Left lobe of liver (tissue), 2 donors: ENCODE results near the gene FAM219B. TPM values are rescaled to one million over a fixed set of nuclear protein-coding genes. Genes with fewer than 3 reads are reported as not detected.
"Not testable (repeated sequence)": the region's sequence is repeated elsewhere in the genome, so short reads cannot be mapped to it uniquely, and the experiment has no call there.

Experiments
- ATAC-seq: fragments of 200-7000 bp; cut with Tn5 transposase; one replicate; pipeline ENCODE4 v1.9.1; 2020; ENCODE audit warnings: mild to moderate bottlenecking, moderate library complexity
- DNase-seq: peaks from one replicate; pipeline ENCODE4 v3.0.0-alpha.2; 2020; ENCODE audit warnings: low spot score
- total RNA-seq: library from RNA; stranded (reverse); gene quantifications from one replicate; pipeline ENCODE4 v1.2.1, GENCODE V29; 2021
- donor health status: DM: no; HTN: no; CAD: no; lungs with moderate emphysema.
- donor health status: DM: no; HTN: yes; CAD: no.

The FAM219B gene
- 15.8 TPM for total RNA-seq

GRCh38 chr15:74906450-74907162, at the start of gene FAM219B:
TSS of gene FAM219B (minus strand) at chr15:74906851. CDS start at chr15:74906800, 51 bp downstream.
- ATAC-seq = peak; percentile 94
- peak; percentile 93 for DNase-seq

DNA sequence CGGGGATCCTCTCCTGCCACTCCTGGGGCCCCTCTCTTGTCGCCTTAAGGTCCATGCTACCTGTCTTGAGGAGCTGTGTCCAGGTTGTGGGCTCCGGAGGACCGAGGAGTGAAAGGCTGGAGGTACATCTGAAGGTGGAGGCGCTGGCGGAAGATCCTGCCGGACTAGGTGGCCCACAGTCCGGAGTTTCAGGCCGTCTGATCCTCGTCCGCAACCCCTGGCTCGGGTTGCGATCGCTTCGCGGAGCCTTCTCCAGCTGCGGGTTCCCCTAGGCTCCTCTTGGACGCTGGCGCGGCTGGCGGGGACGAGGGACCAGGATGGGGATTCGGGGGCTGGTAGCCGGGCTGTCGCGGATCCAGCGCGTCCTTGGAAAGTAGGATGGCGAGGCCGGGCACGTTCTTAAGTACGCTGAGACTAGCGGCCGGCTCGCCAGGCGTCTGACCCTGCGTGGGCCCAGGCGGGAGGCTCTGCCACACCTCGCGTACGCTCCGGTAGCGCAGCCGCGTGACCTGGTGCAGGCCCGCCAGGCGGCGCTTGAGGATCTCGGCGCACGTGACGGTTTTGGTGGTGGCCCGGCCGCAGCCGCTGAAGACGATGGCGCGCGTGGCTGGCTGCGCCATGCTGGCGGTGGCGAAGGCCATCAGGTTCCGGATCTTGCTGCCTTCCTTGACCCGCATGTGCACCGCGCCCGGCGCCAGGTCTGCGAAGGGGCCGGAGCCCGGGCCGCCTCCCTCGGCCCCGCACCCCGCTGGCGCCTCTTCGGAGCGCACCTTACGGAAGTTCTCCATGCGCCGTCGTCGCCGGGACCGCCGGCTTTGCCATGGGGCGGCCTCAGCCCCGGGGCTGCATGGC, 49.4 kb upstream of the FAM219B start:
- DNase-seq (peak; percentile 77), ATAC-seq (peak; percentile 69)

GRCh38 chr15:74955017-74955416, 48.4 kb upstream of the FAM219B start:
- DNase-seq (no peak), ATAC-seq (no peak)

- DNase-seq (no peak), ATAC-seq (no peak)
Measured at GRCh38 chr15:74954515-74954914, 47.9 kb upstream of the FAM219B start.

- DNase-seq (no peak), ATAC-seq (no peak)
Measured at GRCh38 chr15:74951006-74951405, 44.4 kb upstream of the FAM219B start.

DNA sequence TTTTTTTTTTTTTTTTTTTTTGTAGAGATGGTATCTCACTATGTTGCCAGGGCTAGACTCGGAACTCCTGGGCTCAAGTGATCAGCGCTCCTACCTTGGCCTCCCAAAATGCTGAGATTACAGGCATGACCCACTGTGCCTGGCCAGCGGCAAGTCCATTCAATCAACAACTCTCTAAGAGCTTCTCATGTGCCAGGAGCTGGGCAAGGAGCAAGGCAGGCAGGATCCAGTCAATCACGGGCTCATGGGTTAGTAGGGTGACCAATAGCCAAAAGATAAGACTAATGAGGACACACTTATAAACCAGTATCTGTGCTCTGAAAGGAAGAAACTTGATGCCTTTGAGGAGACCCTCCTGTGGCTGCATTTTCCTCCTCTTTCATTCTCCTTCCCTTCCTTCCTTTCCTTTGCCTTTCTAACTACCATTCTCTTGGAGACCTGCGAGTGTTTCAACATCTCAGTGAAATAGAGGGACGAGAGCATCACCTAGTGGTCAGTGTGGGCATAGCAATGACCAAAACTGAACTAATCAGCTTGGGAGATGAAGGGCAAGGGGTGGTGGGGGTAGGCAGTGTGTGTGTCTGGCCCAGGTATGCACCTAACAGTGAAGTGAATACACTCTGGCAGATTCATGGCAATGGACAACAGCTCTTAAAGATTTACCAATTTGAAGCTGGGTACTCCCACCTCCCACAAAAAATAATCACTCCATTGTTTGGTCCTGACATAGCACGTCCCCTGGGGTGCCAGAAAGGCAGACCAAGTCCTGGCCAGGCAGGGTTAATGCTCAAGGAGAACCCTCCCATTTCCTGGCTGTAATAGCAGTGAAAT, 43.6 kb upstream of the FAM219B start:
- ATAC-seq (peak; percentile 97), DNase-seq (peak; percentile 73)

- ATAC-seq (peak; percentile 95), DNase-seq (peak; percentile 96)
Measured at GRCh38 chr15:74937590-74938371, 31.1 kb upstream of the FAM219B start, which contains the start of gene COX5A. TSS of gene COX5A (minus strand) at chr15:74938073. CDS start at chr15:74938014, 59 bp downstream.

GRCh38 chr15:74937272-74937589, 30.6 kb upstream of the FAM219B start:
- ATAC-seq (no peak), DNase-seq (no peak)

DNA sequence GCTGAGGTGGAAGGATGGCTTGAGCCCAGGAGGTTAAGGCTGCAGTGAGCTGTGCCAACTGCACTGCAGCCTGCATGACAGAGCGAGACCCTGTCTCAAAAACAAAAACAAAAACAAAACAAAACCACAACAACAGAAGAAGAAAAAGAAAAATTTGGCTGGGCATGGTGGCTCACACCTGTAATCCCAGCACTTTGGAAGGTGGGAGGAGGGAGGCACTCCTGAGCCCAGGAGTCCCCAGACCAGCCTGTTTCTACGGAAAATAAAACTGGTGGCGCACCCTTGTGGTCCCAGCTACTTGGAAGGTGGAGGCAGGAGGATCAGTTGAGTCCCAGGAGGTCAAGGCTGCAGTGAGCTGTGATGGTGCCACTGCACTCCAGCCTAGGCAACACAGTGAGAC, 28.5 kb upstream of the FAM219B start:
- not testable (repeated sequence) for ATAC-seq, DNase-seq

DNA sequence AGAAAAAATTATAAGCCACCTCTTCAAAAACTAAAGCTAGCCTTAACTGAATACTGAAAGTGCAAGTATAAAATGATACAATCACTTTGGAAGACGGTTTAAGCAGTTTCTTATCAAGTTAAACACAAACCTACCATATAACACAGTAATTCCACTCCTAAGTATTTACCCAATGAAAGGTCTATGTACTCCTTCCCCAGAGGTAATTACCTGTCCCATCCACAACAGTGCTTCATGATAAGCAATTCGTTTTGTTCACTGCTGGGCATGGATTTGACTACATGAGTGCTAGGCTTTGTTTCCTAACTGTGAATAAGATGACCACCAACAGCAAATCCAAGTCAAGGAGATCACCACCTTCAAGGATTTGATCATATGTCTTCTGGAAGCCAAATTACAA, 26.9 kb upstream of the FAM219B start:
- no peak for ATAC-seq

GRCh38 chr15:74928771-74929198, 22.1 kb upstream of the FAM219B start:
- peak; percentile 42 for ATAC-seq
- no peak for DNase-seq

More for the DNA sequence above, 26.9 kb upstream of the FAM219B start:
- DNase-seq = no peak

GRCh38 chr15:74924525-74924924, 17.9 kb upstream of the FAM219B start:
- DNase-seq (no peak), ATAC-seq (no peak)

DNA sequence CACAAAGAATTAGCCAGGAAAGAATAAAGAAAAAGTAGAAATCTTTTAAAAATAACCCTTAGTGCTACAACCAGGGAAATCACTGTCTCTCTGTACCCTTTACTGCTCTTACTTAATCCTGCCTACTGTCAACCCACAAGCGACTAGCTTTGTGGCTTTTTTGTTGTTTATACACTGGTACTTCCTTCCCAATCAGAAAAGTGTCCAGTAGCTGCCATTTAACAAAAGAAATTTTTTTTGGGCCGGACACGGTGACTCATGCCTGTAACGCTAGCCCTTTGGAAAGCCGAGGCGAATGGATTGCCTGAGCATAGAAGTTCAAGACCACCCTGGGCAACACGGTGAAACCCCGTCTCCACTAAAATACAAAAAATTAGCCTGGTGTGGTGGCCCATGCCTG, 13.8 kb upstream of the FAM219B start:
- no peak for DNase-seq
- no peak for ATAC-seq

DNA sequence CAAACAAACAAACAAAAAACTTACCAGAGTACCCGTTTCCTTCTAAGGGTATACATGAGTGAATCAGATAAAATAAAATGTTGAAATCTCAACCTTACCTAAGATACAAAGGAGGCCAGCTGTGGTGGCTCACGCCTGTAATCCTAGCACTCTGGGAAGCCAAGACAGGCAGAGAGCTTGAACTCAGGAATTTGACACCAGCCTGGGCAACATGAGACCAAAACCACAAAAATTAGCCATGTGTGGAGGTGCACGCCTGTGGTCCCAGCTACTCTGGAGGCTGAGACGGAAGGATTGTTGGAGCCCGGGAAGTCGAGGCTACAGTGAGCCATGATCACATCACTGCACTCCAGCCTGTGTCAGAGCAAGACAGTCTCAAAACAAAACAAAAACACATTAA, 11.0 kb upstream of the FAM219B start:
- ATAC-seq = no peak
- no peak for DNase-seq

- DNase-seq, ATAC-seq: not testable (repeated sequence)
Measured at GRCh38 chr15:74913799-74914198, 7.1 kb upstream of the FAM219B start.

DNA sequence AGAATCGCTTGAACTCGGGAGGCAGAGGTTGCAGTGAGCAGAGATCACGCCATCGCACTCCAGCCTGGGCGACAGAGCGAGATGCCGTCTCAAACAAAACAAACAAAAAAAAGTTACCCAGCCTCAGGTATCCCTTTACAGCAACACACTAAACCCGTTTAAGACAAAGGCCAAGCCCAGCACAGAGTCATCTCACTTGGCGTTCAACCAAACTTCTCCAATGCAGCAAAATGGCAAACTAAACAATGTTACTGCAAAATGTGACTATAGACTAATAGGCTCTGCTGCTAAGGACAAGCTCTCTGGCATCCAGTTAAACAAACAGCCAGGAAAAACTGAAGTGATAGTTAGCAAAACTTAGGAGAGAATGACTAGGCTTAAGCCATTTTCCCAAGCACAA, 6.4 kb upstream of the FAM219B start:
- ATAC-seq = no peak
- DNase-seq = no peak

GRCh38 chr15:74908635-74909034, 2.0 kb upstream of the FAM219B start:
- DNase-seq (no peak), ATAC-seq (no peak)

DNA sequence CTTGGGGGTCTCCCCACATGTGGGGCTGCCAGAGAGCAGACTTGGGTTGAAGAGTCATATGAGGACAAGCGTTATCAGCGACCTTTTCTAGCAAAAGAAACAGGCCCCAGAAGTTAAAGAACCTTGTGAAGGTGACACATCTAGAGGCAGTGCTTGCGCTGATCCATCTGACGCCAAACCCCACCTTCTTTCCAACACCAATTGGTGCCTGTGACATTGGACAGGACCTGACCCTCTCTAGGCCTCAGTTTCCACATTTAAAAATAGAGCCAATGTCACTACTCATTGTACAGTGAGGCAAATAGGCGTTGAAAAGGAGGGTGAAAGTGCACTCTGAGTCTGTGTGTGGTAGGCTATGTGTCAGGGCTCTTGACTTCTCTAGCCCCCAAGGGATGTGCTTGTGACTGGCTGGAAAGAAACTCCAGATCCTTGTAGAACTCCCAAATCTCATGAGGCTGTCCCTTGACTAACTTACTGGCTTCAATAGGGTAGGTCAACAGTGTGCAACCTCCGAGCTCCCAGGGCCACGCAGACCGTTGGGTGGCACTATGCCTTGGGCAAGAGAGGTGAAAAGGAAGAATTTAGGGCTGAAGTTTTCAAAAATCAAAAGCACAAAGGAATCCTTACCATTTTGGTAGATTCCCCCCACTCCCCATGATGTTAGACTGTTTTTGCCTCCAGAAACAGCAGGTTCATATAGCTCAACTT, 666 bp upstream of the FAM219B start:
- DNase-seq = no peak
- peak; percentile 44 for ATAC-seq

GRCh38 chr15:74906067-74906449, 593 bp downstream of the FAM219B start:
- DNase-seq = no peak
- ATAC-seq = peak; percentile 51
